H9 (cell line): ENCODE results near the gene MAP3K20. TPM values are rescaled to one million over a fixed set of nuclear protein-coding genes. Genes with fewer than 3 reads are reported as not detected.

Experiments
- DNase-seq: peaks from one replicate; pipeline ENCODE4 v3.0.0-alpha.2; 2017
- H2AFZ ChIP-seq: one replicate; pipeline ENCODE4 v1.6.1; 2013; ENCODE audit warnings: mild to moderate bottlenecking, low read length, control low read depth, moderate library complexity
- H2AK5ac ChIP-seq: 2 replicates; pipeline ENCODE4 v1.6.1; 2013; ENCODE audit warnings: low read length, control low read depth, mixed read lengths; ENCODE audit not compliant: insufficient read length
- H2BK120ac ChIP-seq: one replicate; pipeline ENCODE4 v1.6.1; 2013; ENCODE audit warnings: low read depth, mild to moderate bottlenecking, low read length, control low read depth, inconsistent platforms; ENCODE audit not compliant: poor library complexity, severe bottlenecking
- H2BK12ac ChIP-seq: 2 replicates; pipeline ENCODE4 v1.6.1; 2013; ENCODE audit warnings: low read length, control low read depth, mixed read lengths, low read depth; ENCODE audit not compliant: insufficient read length
- H2BK15ac ChIP-seq: 2 replicates; pipeline ENCODE4 v1.6.1; 2013; ENCODE audit warnings: low read depth, low read length, control low read depth
- H2BK20ac ChIP-seq: one replicate; pipeline ENCODE4 v1.6.1; 2013; ENCODE audit warnings: low read depth, mild to moderate bottlenecking, low read length, control low read depth, inconsistent platforms; ENCODE audit not compliant: poor library complexity, severe bottlenecking
- H2BK5ac ChIP-seq: 2 replicates; pipeline ENCODE4 v1.6.1; 2013; ENCODE audit warnings: low read length, control low read depth, mixed read lengths; ENCODE audit not compliant: insufficient read length
- H3K14ac ChIP-seq: 2 replicates; pipeline ENCODE4 v1.6.1; 2013; ENCODE audit warnings: low read length, control low read depth; ENCODE audit not compliant: insufficient read depth
- H3K18ac ChIP-seq: 2 replicates; pipeline ENCODE4 v1.6.1; 2013; ENCODE audit warnings: low read depth, mild to moderate bottlenecking, mixed read lengths, low read length, control low read depth; ENCODE audit not compliant: insufficient read length
- H3K23ac ChIP-seq: 2 replicates; pipeline ENCODE4 v1.6.1; 2013; ENCODE audit warnings: low read length, control low read depth, mixed read lengths, low read depth; ENCODE audit not compliant: insufficient read length
- H3K23me2 ChIP-seq: 2 replicates; pipeline ENCODE4 v1.6.1; 2013; ENCODE audit warnings: low read depth, mild to moderate bottlenecking, mixed read lengths, low read length, control low read depth; ENCODE audit not compliant: insufficient read length, poor library complexity, severe bottlenecking
- H3K27ac ChIP-seq: 2 replicates; pipeline ENCODE4 v1.5.1; 2013; ENCODE audit warnings: low read length, control low read depth, mixed read lengths, low read depth; ENCODE audit not compliant: insufficient read length
- H3K27me3 ChIP-seq: 2 replicates; pipeline ENCODE4 v1.6.1; 2013; ENCODE audit warnings: low read length, control low read depth, inconsistent platforms; ENCODE audit not compliant: insufficient read depth
- H3K4ac ChIP-seq: 2 replicates; pipeline ENCODE4 v1.6.1; 2013; ENCODE audit warnings: low read depth, mild to moderate bottlenecking, control low read depth, inconsistent platforms, low read length, moderate library complexity
- H3K4me1 ChIP-seq: 2 replicates; pipeline ENCODE4 v1.6.1; 2013; ENCODE audit warnings: low read length, control low read depth, inconsistent platforms; ENCODE audit not compliant: insufficient read depth
- H3K4me2 ChIP-seq: 2 replicates; pipeline ENCODE4 v1.6.1; 2013; ENCODE audit warnings: low read length, control low read depth, mixed read lengths; ENCODE audit not compliant: insufficient read length, insufficient read depth
- H3K56ac ChIP-seq: 2 replicates; pipeline ENCODE4 v1.6.1; 2013; ENCODE audit warnings: low read depth, mild to moderate bottlenecking, mixed read lengths, low read length, control low read depth; ENCODE audit not compliant: insufficient read length
- H3K79me1 ChIP-seq: 2 replicates; pipeline ENCODE4 v1.6.1; 2013; ENCODE audit warnings: low read depth, mild to moderate bottlenecking, moderate library complexity, low read length, control low read depth, inconsistent platforms; ENCODE audit not compliant: insufficient read depth, poor library complexity, severe bottlenecking
- H3K79me2 ChIP-seq: 2 replicates; pipeline ENCODE4 v1.6.1; 2013; ENCODE audit warnings: low read length, control low read depth, inconsistent platforms; ENCODE audit not compliant: insufficient read depth
- H3K9ac ChIP-seq: 2 replicates; pipeline ENCODE4 v1.6.1; 2013; ENCODE audit warnings: low read length, control low read depth, mixed read lengths; ENCODE audit not compliant: insufficient read length; ENCODE audit errors: extremely low read depth
- H3K9me3 ChIP-seq: one replicate; pipeline ENCODE4 v1.6.1; 2013; ENCODE audit warnings: low read depth, low read length, inconsistent platforms; ENCODE audit not compliant: control insufficient read depth
- H3T11ph ChIP-seq: one replicate; pipeline ENCODE4 v1.6.1; 2013; ENCODE audit warnings: mild to moderate bottlenecking, low read length, control low read depth, inconsistent platforms
- H4K20me1 ChIP-seq: one replicate; pipeline ENCODE4 v1.6.1; 2013; ENCODE audit not compliant: control insufficient read depth, insufficient read length, insufficient read depth
- H4K5ac ChIP-seq: 2 replicates; pipeline ENCODE4 v1.6.1; 2013; ENCODE audit warnings: low read depth, mild to moderate bottlenecking, mixed read lengths, low read length, control low read depth; ENCODE audit not compliant: insufficient read length
- H4K8ac ChIP-seq: replicated peaks from 2 replicates; pipeline ENCODE4 v1.6.1; 2013; ENCODE audit warnings: low read length, control low read depth, mixed read lengths, low read depth; ENCODE audit not compliant: insufficient read length
- H4K91ac ChIP-seq: 2 replicates; pipeline ENCODE4 v1.6.1; 2013; ENCODE audit warnings: low read depth, mild to moderate bottlenecking, moderate library complexity, mixed read lengths, low read length, control low read depth; ENCODE audit not compliant: insufficient read length
- H3K27ac Mint-ChIP-seq, 3 experiments: 2 replicates in 2 of 3; 3 replicates in 1 of 3; pipeline ENCODE4 v1.8.0; 2020 to 2021; ENCODE audit warnings: mixed read lengths in 3 of 3, mild to moderate bottlenecking in 1 of 3, moderate library complexity in 1 of 3
- H3K27me3 Mint-ChIP-seq: 2 replicates; pipeline ENCODE4 v1.8.0; 2021; ENCODE audit warnings: low read depth, mild to moderate bottlenecking, moderate library complexity, mixed read lengths
- H3K36me3 Mint-ChIP-seq, 3 experiments: 2 replicates in 2 of 3; 3 replicates in 1 of 3; pipeline ENCODE4 v1.8.0; 2020 to 2021; ENCODE audit warnings: low read depth in 3 of 3, mixed read lengths in 3 of 3; ENCODE audit not compliant: insufficient read depth in 1 of 3
- H3K4me1 Mint-ChIP-seq, 2 experiments: 2 replicates each; pipeline ENCODE4 v1.8.0; 2020; ENCODE audit warnings: mixed read lengths in 2 of 2
- H3K4me3 Mint-ChIP-seq, 2 experiments: 2 replicates in 1 of 2; 3 replicates in 1 of 2; pipeline ENCODE4 v1.8.0; 2020 to 2021; ENCODE audit warnings: mild to moderate bottlenecking in 2 of 2, mixed read lengths in 2 of 2, moderate library complexity in 1 of 2
- H3K9me3 Mint-ChIP-seq, 2 experiments: 2 replicates in 1 of 2; 3 replicates in 1 of 2; pipeline ENCODE4 v1.8.0; 2020; ENCODE audit warnings: mild to moderate bottlenecking in 2 of 2, mixed read lengths in 2 of 2, moderate library complexity in 1 of 2
- CTCF ChIP-seq: fragments of 200-600 bp; sonication (generic); conservative IDR thresholded peaks from 3 replicates; pipeline ENCODE4 v1.8.0; 2021; ENCODE audit warnings: antibody characterized with exemption, mild to moderate bottlenecking
- WGBS: extraction: QIAGEN DNeasy Blood & Tissue Kit; methylation state at CpG from one replicate; pipeline ENCODE4 v1.1.7; 2013; ENCODE audit warnings: missing lambda C conversion rate, low lambda C conversion rate, mixed read lengths; ENCODE audit not compliant: insufficient read length; ENCODE audit errors: extremely low coverage; 5-methylcytosine and 5-hydroxymethylcytosine counted together
- total RNA-seq: library from RNA; stranded (reverse); gene quantifications from 2 replicates; pipeline ENCODE4 v1.2.1, GENCODE V29; 2021

Gene MAP3K20
- total RNA-seq, 1 experiment from 2014 or later = 8.7 TPM

GRCh38 chr2:173164396-173164795, 88.8 kb downstream of the MAP3K20 start:
- no peak overlapping the region for H3K27ac Mint-ChIP-seq
- H3K27ac ChIP-seq = no peak overlapping the region
- TF ChIP-seq CTCF = no peak

More at GRCh38 chr2:173164396-173164795, 88.8 kb downstream of the MAP3K20 start:
- Histone ChIP-seq H3K23me2 (no peaks in the 10 kb centered on the region), H4K91ac (no peak overlapping the region), H3K4me1 (no peaks in the 10 kb centered on the region; the same call in 1 of the 2 replicates), H3K18ac (no peak overlapping the region), H3K27me3 (no peaks in the 10 kb centered on the region), H3K14ac (no peak overlapping the region), H3K56ac (no peak overlapping the region), H2AFZ (no peak overlapping the region), H3K79me2 (no peaks in the 10 kb centered on the region), H3T11ph (no peak overlapping the region), H3K9me3 (no peaks in the 10 kb centered on the region), H3K23ac (no peak overlapping the region), H3K4ac (no peak overlapping the region), H2BK120ac (no peak overlapping the region), H3K79me1 (no peaks in the 10 kb centered on the region), H4K8ac (no peak overlapping the region), H2BK20ac (no peak overlapping the region), H3K4me2 (no peak overlapping the region), H4K20me1 (no peaks in the 10 kb centered on the region), H2BK5ac (no peak overlapping the region), H2BK15ac (no peak overlapping the region), H4K5ac (no peak overlapping the region), H2AK5ac (no peak overlapping the region), H2BK12ac (no peak overlapping the region), H3K9ac (no peak overlapping the region)
- Mint-ChIP-seq H3K36me3 (peaks cover 0 to 6% (median 0%) of the 10 kb centered on the region in 3 experiments; a peak in 2 of 7 replicates), H3K27me3 (no peaks in the 10 kb centered on the region), H3K9me3 (peaks cover 2 to 4% of the 10 kb centered on the region in 2 experiments; a peak in 2 of 5 replicates), H3K4me1 (peaks cover 4 to 5% of the 10 kb centered on the region in 2 experiments), H3K4me3 (no peak overlapping the region)
- DNase-seq = no peak
- no CpG with 5 or more reads among the region's 1 CpG for WGBS
